AG09319 (cell line): ENCODE measurements around the gene LRRC2.

Experiments
- DNase-seq: peaks from one replicate; pipeline ENCODE4 v3.0.0-alpha.2; 2010; ENCODE audit warnings: low read depth; ENCODE audit errors: extremely low read depth
- TF ChIP-seq, protein P1 (sequence below): IDR thresholded peaks from 2 replicates; pipeline ENCODE4 v1.5.1; 2011; ENCODE audit warnings: low read depth, mild to moderate bottlenecking, inconsistent platforms, low read length, moderate library complexity

Gene LRRC2

DNA sequence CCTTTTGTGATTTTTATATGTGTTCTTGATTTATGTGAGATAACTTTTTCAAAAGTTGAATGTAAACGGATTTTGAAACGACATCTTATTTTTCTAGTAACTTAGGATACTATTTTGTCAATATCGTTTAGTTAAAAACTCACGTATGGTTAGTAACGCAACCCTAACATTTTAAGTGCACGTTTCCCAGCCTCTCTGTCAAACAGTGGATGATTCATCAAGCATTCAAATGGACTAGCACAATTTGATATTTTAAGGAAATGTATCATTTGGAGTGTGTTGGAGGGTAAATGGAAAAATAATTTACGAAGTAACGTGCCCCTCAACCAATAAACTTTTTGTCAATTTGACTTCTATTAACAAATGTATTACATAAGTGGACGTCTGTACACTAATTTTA lies 45.0 kb downstream of the LRRC2 start:
- TF ChIP-seq, protein P1, sequence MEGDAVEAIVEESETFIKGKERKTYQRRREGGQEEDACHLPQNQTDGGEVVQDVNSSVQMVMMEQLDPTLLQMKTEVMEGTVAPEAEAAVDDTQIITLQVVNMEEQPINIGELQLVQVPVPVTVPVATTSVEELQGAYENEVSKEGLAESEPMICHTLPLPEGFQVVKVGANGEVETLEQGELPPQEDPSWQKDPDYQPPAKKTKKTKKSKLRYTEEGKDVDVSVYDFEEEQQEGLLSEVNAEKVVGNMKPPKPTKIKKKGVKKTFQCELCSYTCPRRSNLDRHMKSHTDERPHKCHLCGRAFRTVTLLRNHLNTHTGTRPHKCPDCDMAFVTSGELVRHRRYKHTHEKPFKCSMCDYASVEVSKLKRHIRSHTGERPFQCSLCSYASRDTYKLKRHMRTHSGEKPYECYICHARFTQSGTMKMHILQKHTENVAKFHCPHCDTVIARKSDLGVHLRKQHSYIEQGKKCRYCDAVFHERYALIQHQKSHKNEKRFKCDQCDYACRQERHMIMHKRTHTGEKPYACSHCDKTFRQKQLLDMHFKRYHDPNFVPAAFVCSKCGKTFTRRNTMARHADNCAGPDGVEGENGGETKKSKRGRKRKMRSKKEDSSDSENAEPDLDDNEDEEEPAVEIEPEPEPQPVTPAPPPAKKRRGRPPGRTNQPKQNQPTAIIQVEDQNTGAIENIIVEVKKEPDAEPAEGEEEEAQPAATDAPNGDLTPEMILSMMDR, result no peak
- DNase-seq, result no peak

DNA sequence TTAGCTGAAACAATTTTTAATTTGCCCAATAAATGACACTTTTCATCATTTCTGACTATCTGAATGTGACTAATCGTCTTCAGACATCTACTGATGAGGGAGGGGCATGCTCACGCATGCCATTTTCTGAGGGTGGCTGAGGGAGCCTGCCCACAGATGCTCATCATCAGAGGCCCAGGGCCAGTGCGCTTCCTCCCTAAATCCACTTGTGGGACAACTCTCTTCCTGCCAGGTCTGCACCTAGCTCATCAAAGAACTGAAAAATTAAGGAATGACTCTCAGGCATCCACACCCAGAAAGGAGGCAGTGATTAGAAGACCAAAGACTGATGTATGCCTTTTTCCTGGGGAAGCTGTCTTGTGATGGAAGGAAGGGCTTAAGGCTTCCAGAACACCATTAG lies 45.6 kb downstream of the LRRC2 start:
- TF ChIP-seq, protein P1, result no peak
- no peak for DNase-seq

DNA sequence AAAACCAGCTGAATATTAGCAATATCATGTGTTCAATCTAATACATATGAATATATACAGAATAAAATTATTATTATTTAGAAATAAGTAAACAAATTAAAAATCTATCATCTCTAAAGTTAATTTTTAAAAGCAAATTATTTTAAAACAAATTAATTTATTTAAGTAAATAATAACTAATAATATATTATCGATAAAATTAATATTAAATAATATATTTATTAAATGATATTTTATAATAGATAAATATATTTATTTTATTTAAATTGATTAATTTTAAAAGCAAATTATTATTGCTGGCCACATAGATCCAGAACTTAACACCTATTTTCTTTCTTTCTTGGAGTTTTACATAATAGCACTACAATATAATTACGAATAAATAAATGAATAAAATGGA lies 46.1 kb downstream of the LRRC2 start:
- TF ChIP-seq, protein P1, result no peak
- DNase-seq, result no peak

DNA sequence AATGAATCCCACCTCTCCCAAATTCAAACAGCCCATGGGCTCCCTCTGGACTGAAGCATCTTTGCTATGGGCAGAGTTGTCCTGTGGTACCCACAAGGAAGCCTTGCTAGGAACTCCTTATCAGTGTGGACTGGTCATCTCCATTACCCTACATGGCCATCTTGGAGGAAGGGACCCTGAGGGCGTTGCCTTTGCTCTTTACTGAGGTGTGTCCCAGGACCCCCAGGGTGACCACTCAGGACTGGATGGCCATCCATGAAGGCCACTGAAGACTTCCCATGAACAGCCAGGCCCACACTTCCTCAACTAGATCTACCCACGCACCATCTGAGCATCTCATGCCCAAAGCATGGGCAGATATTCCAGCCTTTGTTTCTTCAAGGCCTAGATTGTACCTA lies 48.3 kb downstream of the LRRC2 start:
- DNase-seq, result no peak
- TF ChIP-seq, protein P1, result no peak

DNA sequence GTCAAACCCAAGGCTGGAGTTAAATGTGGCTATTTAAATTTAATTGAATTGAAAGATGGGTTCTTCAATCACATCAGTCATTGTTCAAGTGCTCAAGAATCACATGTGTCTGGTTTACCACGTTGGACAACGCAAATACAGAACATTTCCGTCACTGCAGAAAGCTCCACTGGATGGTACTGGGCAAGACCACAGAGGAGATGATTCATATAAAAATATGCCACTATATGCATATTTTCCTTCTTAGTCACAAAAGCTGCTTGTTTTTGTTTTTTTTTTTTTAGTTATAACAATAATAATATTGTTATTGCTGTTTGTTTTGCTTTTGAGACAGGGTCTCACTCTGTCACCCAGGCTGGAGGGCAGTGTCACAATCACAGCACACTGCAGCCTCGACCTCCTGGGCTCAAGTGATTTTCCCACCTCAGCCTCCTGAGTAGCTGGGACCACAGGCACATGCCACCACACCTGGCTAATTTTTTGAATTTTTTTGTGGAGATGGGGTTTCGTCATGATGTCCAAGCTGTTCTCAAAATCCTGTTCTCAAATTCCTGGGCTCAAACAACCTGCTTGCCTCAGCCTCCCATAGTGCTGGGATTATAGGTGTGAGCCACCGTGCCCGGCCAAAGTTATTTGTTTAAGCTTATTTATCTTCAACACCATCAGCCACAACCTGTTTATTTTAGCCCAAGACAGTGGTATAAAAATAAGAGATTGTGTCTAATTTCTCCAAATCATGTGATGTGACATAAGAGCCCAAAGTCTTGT lies 48.9 kb downstream of the LRRC2 start:
- no peak for DNase-seq
- TF ChIP-seq, protein P1, result no peak

DNA sequence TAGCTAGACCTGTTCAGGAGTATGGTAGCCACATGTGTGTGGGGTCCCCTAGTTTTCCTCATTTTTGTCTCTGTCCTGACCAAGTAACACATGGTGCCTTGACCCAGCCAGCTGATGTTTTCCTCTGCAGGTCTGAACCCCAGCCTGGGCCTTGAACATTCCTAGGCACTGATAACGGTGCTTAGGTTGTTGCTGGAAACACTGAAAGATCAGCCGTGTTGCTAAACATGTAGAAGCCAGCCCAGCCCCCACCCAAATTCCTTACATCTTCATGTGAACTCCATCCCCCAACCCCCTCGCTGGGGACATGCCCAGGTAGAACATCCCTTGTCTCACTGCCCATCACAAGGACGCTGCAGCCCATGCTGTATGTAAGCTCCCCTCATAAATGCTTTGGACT lies 49.6 kb downstream of the LRRC2 start:
- DNase-seq, result no peak
- TF ChIP-seq, protein P1, result no peak

DNA sequence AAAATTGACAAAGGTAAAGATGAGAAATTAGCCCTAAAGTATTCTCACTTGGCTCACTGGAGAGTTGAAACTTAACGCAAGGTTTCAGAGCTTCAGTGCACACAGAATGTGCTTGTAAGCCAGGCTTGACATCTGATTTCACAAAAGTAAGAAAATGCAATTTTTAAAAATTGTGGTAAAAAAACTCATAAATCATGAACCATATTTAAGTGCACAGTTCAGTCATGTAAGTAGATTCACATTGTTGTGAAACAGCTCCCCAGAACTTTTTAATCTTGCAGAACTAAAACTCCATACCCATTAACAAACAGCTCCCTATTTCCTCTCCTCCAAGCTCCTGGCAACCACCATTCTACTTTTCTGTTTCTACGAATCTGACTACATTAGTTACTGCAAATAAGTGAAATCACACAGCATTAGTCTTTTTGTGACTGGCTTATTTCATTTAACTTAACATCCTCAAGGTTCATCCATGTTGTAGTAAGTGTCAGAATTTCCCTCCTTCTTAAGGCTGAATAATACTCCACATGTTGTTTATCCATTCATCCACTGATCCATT lies 53.8 kb downstream of the LRRC2 start:
- DNase-seq, result no peak
- TF ChIP-seq, protein P1, result no peak
